ENCODE measurements around the gene TRMT10B. TPM values are rescaled to one million over a fixed set of nuclear protein-coding genes. Genes with fewer than 3 reads are reported as not detected.
"Not testable (repeated sequence)": the region's sequence is repeated elsewhere in the genome, so short reads cannot be mapped to it uniquely, and the experiment has no call there.

Gene TRMT10B
- total RNA-seq, 1 donor from 2014 or later = 4.2 TPM

DNA sequence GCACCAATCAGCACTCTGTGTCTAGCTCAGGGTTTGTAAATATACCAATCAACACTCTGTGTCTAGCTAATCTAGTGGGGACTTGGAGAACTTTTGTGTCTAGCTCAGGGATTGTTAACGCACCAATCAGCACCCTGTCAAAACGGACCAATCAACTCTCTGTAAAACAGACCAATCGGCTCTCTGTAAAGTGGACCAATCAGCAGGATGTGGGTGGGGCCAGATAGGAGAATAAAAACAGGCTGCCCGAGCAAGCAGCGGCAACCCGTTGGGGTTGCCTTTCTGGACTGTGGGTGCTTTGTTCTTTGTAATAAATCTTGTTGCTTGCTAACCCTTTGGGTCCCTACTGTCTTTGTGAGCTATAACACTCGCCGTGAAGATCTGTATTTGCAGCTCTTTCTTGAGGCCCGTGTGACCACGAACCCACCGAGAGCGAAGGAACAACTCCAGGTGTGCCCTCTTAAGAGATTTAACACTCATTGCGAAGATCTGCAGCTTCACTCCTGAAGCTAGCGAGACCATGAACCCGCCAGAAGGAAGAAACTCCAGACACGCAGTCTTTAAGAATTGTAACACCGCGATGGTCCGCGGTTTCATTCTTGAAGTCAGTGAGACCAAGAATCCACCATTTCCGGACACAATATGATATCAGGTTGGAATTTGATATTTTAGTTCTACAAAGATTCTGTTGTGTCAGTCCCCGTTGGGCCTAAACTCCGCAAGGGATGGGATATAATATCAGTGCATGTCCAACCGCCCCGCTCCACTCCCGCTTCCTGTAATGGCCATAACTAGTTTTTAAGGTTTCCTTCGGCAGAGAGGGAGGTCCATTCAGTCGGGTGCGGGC lies 740 bp upstream of the TRMT10B start:
- no peaks in the 10 kb centered on the region for H3K36me3 ChIP-seq (ENCODE audit: control insufficient read depth, insufficient read depth, low read length)
- TF ChIP-seq, protein P1, sequence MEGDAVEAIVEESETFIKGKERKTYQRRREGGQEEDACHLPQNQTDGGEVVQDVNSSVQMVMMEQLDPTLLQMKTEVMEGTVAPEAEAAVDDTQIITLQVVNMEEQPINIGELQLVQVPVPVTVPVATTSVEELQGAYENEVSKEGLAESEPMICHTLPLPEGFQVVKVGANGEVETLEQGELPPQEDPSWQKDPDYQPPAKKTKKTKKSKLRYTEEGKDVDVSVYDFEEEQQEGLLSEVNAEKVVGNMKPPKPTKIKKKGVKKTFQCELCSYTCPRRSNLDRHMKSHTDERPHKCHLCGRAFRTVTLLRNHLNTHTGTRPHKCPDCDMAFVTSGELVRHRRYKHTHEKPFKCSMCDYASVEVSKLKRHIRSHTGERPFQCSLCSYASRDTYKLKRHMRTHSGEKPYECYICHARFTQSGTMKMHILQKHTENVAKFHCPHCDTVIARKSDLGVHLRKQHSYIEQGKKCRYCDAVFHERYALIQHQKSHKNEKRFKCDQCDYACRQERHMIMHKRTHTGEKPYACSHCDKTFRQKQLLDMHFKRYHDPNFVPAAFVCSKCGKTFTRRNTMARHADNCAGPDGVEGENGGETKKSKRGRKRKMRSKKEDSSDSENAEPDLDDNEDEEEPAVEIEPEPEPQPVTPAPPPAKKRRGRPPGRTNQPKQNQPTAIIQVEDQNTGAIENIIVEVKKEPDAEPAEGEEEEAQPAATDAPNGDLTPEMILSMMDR (IDR thresholded peaks at IDR 0.05; ENCODE audit: insufficient read depth, low read length, poor library complexity, severe bottlenecking) = no peak
- DNase-seq (ENCODE audit: low read depth) = no peak
- no peaks in the 10 kb centered on the region for H3K27me3 ChIP-seq (ENCODE audit: control insufficient read depth, insufficient read depth, low read length)
- peak overlapping the region; percentile 56 for H3K4me3 ChIP-seq (ENCODE audit: low read depth, low read length)

DNA sequence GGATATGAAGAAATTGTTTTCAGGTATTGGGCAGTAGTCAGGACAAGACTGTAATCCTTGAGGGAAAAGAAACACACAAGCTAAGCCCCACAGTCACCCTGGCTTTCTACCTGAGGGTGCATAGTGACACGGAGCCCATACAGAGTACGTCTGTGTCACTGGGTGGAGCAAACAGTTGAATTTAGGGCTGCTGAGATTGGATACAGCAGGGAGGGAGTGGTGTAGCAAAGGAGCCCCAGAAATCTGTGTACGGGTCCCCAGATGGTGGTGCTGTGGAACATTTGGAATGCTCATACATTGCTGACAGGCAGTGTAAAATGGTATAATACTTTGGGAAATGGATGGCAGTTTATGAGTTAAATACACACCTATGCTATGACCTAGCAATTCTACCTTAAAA lies 5.1 kb downstream of the TRMT10B start:
- Histone ChIP-seq H3K36me3 (ENCODE audit: control insufficient read depth, insufficient read depth, low read length) (no peaks in the 10 kb centered on the region), H3K27me3 (ENCODE audit: control insufficient read depth, insufficient read depth, low read length) (no peaks in the 10 kb centered on the region), H3K4me3 (ENCODE audit: low read depth, low read length) (no peak overlapping the region)
- no peak for DNase-seq (ENCODE audit: low read depth)
- TF ChIP-seq, protein P1 (IDR thresholded peaks at IDR 0.05; ENCODE audit: insufficient read depth, low read length, poor library complexity, severe bottlenecking) = no peak

DNA sequence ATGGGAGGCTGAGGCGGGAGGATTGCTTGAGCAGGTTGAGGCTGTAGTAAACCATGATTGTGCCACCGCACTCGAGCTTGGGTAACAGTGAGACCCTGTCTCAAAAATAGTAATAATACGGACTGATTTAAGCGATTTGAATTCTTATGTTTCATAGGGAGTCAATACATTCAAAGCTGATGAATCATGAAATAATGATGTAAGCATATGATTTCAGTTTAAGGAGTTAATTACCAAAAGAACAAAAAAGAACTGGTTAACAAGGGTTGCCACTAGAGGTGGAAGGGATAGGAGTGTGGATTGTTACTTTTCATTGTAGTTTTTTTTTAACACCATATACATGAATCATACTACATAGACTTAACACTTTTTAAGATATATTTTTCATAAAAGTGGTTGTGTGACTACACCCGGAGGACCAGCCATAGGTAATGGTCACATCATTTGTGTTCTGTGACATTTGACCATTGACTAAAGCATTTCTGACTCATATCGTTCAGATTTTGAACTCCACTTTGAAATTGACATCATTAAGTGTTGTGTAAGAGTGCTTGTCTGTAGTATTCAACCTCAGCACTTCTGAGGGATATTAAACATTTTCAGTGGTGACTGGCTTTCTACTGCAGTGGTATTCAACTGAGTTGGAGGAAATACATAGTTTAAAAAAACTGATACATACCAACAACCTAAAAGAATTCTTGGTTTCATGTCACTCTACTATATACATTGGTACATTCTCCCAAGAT lies 7.0 kb downstream of the TRMT10B start:
- Histone ChIP-seq H3K4me3 (ENCODE audit: low read depth, low read length) (no peak overlapping the region), H3K36me3 (ENCODE audit: control insufficient read depth, insufficient read depth, low read length) (no peaks in the 10 kb centered on the region), H3K27me3 (ENCODE audit: control insufficient read depth, insufficient read depth, low read length) (no peaks in the 10 kb centered on the region)
- TF ChIP-seq, protein P1 (IDR thresholded peaks at IDR 0.05; ENCODE audit: insufficient read depth, low read length, poor library complexity, severe bottlenecking) = no peak
- DNase-seq (ENCODE audit: low read depth) = peak; percentile 18

DNA sequence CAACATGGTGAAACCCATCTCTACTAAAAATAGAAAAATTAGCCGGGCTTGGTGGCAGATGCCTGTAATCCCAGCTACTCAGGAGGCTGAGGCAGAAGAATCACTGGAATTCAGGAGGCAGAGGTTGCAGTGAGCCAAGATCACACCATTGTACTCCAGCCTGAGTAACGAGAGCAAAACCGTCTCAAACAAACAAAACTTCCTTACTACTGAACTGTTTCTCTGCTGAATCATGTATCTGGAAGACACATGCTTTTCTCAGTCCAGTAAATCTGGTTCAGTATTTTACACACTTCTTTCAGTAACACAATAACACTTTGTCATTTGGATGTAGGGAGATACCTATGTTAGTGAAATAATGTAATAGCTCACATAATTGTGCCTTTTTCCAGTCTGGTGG lies 7.9 kb downstream of the TRMT10B start:
- no peaks in the 10 kb centered on the region for H3K36me3 ChIP-seq (ENCODE audit: control insufficient read depth, insufficient read depth, low read length)
- H3K27me3 ChIP-seq (ENCODE audit: control insufficient read depth, insufficient read depth, low read length) = no peaks in the 10 kb centered on the region
- no peak for DNase-seq (ENCODE audit: low read depth)
- TF ChIP-seq, protein P1 (IDR thresholded peaks at IDR 0.05; ENCODE audit: insufficient read depth, low read length, poor library complexity, severe bottlenecking) = no peak
- no peak overlapping the region for H3K4me3 ChIP-seq (ENCODE audit: low read depth, low read length)

DNA sequence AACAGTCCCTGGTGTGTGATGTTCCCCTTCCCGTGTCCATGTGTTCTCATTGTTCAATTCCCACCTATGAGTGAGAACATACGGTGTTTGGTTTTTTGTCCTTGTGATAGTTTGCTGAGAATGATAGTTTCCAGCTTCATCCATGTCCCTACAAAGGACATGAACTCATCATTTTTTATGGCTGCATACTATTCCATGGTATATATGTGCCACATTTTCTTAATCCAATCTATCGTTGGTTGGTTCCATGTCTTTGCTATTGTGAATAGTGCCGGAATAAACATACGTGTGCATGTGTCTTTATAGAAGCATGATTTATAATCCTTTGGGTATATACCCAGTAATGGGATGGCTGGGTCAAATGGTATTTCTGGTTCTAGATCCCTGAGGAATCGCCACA lies 11.7 kb downstream of the TRMT10B start:
- not testable (repeated sequence) for H3K27me3 ChIP-seq (ENCODE audit: control insufficient read depth, insufficient read depth, low read length); DNase-seq (ENCODE audit: low read depth); H3K36me3 ChIP-seq (ENCODE audit: control insufficient read depth, insufficient read depth, low read length); H3K4me3 ChIP-seq (ENCODE audit: low read depth, low read length)

DNA sequence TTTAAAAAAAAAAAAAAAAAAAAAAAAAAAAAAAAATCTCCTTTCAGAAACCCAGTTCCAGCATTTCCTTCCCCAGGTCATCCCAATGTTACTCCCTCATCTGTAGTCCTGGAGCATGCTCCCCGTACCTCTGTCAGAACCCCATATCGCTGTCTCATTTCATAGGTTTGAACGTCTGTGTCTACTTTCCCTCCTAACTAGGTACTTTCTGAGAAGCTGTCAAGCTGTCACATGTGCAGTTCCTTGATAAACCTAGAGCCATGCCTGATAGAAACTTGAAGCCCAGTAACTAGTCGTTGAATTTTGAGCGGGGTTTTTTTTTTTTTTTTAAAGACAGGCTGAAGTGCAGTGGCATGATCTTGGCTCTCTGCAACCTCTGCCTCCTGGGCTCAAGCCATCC lies 15.7 kb downstream of the TRMT10B start:
- Histone ChIP-seq H3K4me3 (ENCODE audit: low read depth, low read length) (no peak overlapping the region), H3K27me3 (ENCODE audit: control insufficient read depth, insufficient read depth, low read length) (no peaks in the 10 kb centered on the region), H3K36me3 (ENCODE audit: control insufficient read depth, insufficient read depth, low read length) (peaks cover 1% of the 10 kb centered on the region)
- no peak for DNase-seq (ENCODE audit: low read depth)
- TF ChIP-seq, protein P1 (IDR thresholded peaks at IDR 0.05; ENCODE audit: insufficient read depth, low read length, poor library complexity, severe bottlenecking) = no peak
